GM18519 (cell line): Measurements from ENCODE around the gene DCAF4L1.

Experiments
- ATAC-seq: cut with Tn5 transposase; IDR thresholded peaks from one replicate; pipeline ENCODE4 v1.9.1; 2021; ENCODE audit warnings: mild to moderate bottlenecking, moderate library complexity; ENCODE audit not compliant: unreplicated experiment, low FRiP score

DCAF4L1 gene, protein sequence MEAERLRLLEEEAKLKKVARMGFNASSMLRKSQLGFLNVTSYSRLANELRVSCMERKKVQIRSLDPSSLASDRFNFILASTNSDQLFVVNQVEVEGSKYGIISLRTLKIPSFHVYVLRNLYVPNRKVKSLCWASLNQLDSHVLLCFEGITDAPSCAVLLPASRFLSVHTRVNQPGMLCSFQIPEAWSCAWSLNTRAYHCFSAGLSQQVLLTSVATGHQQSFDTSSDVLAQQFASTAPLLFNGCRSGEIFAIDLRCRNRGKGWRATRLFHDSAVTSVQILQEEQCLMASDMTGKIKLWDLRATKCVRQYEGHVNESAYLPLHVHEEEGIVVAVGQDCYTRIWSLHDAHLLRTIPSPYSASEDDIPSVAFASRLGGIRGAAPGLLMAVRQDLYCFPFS

DNA sequence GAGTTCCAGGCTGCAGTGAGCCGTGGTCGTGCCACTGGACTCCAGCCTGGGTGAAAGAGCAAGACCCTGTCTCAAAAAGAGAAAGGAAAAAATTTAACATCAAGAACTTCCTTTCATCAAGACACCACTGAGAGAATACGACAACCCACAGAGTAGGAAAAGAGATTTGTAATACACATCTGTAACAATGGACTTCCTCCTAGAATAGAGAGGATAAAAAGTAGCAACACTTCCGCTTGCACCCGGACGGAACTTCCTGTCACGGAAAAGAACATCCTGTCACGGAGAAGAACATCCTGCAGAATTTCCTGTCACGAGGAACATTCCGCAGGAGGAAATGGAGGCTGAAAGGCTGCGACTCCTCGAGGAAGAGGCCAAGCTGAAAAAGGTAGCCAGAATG lies at the start of gene DCAF4L1:
Gene DCAF4L1 (plus strand): TSS at position 301 of the 400 bp plus-strand sequence. CDS start 37 bp downstream, at position 338.
- ATAC-seq: no peak

DNA sequence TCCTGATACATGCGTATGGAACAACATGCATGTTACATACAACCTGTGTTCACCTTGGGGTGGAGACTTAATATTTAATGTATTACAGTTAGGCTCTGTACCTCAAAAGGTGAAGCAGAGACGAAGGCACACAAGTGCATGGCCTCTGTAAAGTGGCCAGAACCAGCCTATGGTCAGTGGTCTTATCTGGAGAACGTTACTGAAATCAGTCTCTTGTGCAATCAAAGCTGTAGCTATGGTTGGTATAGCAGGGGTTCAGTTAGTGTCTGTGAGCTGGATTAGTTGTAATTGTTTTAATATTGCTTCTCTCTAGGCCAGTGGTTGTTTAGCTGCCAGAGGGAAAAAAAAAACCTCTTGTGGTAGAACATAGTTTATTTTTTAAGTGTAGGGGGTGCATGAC lies 48.6 kb upstream of the DCAF4L1 start:
- ATAC-seq: no peak

DNA sequence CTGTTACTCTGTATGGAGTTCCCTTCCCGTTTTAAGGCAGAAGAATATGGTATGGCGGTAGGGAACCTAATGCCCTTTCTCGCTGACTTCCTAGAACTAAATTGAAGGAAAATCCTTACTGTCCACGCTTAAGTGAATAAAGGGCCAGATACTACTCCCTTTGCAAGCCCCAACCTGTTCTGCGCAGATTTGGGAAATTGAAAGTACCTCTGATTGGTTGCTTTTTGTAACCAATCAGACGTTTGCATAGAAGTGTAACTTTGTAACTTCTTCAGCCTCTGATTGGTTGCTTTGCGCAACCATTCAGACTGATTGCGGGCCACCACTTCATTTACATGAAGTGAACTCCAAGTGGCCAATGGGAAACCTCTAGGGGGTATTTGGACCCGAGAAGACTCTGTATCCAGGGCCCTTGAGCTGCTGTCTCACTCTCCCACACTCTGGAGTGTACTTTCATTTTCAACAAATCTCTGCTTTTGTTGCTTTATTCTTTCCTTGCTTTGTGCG lies 47.5 kb upstream of the DCAF4L1 start:
- ATAC-seq: no peak

DNA sequence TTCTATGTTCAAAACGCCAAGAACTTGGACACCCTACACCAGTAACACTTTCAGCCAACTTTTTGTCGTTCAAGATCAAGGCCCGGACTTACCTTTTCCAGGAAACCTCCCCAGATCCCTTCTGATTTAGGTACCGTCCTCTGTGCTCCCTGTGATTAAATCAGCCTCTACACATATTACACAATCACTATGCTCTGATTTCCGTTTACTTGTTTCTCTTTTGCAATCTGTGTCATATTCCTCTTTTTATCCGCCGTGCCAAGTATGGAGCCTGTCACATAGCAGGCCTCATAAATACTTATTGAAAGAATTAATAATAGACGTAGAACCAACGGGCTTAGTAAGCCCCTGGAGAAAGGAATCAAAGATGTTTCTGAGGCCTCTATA lies 47.0 kb upstream of the DCAF4L1 start:
- ATAC-seq: no peak

DNA sequence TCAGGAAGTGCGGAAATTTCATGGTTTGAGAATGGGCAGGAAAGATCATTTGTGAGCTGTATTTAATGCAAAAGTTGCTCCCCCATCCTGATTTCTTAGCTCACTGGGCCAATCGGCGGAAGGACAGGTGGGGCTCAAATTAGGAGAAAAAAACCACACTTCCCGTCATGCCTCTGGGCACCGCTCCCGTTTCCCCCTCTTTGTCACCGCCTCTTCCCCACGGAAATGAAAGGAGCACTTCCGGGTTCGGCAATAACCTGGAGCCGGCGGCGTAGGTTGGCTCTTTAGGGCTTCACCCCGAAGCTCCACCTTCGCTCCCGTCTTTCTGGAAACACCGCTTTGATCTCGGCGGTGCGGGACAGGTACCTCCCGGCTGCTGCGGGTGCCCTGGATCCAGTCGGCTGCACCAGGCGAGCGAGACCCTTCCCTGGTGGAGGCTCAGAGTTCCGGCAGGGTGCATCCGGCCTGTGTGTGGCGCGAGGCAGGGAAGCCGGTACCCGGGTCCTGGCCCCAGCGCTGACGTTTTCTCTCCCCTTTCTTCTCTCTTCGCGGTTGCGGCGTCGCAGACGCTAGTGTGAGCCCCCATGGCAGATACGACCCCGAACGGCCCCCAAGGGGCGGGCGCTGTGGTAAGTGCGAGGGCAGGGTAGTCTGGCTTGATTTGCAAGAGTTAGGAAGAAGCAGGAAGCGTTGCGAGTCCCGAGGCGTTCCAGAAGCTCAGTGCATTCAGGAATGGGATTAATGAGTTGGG lies 46.5 kb upstream of the DCAF4L1 start, which contains the start of gene TMEM33:
Gene TMEM33 (plus strand): TSS at position 529 of the 751 bp plus-strand sequence. CDS start 56 bp downstream, at position 585.
- peak; percentile 67 for ATAC-seq

DNA sequence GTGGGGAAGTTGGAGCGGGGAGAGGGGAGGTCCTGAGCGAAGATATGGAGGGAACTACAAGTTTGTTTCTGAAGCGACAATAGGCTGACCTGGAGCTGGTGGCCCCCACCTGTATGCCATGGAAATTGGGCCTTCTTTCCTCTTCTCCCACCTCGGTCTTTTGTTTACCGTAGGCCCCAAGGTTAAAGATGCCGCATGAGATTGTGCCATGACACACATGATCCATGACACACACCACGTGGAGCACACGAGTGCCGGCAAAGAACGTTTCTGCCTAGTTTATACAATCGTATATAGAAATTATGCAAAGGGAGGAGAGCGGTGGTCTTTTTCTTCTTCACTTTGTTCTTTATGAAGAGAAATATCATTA lies 45.9 kb upstream of the DCAF4L1 start:
- ATAC-seq: no peak

DNA sequence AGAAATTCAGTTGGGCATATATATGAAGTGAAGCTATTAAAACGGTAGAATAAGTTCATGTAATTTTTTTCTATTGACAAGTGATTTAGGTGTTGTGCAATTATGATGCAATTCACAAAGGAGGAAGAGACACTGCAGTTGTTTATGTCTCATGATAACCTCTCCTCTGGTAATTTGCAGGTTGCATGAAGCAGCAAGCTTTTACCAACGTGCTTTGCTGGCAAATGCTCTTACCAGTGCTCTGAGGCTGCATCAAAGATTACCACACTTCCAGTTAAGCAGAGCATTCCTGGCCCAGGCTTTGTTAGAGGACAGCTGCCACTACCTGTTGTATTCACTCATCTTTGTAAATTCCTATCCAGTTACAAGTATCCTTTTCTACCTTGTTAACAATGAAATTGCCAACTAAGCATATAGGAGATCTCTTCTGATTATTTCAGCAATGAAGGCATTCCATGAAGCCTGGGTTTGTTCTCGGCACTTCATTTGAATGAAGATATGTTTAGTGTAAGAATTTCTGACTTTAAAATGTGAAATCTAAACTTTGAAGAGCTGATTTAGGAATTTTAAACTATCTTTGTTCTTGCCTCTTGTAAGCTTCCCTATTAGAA lies 42.4 kb upstream of the DCAF4L1 start:
- no peak for ATAC-seq

DNA sequence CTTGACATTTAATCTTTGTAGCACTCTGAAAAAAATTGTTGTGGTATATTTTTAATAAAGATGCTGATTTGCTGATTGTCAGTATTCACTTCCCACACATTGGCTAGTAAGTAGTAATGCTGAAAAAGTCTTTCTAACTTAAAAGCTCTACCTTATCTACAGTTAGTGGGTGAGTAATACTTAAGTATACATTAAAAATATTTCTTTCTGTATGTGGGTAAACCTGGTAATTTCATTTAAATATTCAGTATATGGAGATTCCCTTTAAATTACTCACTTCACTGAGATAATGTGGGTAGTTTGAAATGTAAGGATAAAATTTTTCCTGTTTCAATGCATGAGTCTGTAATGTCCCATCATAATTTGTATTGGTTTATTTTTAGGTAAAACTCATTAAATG lies 40.7 kb upstream of the DCAF4L1 start:
- ATAC-seq: no peak

DNA sequence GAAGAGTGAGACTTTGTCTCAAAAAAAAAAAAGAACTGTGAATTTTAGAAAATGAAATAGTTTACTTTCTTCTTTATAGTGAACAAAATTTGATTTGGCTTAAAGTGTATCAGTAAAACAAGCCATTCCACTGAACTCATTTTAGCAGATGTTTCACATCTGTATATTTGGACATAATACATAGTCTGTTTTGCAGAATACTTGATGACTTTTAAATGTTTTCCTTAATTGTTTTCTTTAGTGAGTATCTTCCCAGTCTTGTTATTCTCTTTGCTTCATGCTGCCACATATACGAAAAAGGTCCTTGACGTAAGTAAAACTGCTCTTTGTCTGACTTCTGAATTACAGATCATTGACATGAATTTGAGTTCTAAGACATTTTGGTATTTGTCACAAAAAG lies 38.0 kb upstream of the DCAF4L1 start:
- ATAC-seq: no peak

DNA sequence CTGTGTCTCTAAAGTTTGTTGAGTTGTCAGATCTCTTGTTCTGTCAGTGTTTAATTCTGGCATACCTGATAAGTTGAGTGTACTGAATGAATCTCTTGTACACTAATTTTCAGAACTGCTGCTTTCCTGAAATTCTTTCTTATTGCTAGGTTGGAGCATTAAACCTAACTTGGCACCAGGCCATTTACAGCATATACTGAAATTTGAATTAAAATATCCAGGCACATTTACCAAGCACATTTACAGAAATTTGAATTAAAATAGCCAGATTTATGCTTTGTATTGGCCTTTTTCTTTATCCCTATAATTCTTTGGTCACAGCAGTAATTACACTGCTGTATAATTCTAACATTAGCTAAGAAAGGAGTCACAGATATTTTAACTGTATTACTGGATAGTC lies 37.5 kb upstream of the DCAF4L1 start:
- no peak for ATAC-seq

DNA sequence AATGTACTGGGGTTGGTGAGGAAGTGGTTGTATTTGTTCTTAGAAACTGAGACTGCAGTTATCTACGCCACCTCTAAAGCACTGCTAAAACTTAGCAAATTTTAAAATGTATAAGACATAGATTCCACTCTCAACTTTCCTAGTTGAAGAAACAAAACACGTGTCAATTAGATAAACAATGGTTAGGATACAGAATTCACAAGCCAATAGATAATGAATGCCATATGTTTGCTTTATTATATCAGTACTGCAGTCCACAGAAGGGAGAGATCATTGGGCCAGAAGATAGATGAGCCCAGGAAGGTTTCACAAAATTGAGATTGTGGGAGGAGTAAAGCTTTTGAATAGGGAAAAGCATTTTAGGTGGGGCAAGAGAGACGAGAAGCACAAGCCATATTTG lies 32.0 kb upstream of the DCAF4L1 start:
- ATAC-seq: no peak

DNA sequence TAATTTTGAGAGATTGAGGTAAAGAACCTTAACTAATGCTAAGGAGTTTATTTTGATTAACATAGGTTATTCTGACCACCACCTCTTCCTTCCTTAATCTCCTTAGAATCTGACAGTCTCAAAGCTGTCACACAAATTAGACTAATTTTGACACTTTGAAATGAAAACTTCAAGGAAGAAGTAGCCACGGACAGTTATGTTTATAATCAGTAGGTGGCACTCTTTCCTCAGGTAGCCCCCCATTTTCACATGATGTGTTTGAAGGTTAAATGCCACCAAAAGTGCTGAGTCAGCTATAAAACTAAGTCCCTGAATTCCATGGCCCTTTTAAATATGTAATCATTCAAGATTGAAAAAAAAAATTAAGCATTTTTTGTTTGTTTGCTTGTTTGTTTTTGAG lies 23.9 kb upstream of the DCAF4L1 start:
- no peak for ATAC-seq

DNA sequence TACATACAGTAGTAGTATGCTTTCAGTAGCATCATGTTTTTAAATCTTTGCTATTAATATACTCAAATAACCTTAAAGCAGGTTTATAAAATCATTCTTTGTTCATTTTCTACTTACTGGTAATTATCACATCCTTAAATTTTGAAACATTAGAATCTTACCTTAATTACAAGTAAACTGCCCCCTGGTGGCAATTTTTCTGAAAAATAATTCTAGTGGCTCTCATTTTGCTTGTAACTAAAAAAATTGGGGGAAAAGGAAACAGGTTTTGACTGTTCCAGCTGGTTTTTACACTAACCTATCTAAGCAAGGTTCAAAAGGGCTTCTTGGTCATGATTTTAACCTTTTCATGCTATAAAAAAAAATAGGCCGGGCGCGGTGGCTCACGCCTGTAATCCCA lies 18.5 kb upstream of the DCAF4L1 start:
- no peak for ATAC-seq

DNA sequence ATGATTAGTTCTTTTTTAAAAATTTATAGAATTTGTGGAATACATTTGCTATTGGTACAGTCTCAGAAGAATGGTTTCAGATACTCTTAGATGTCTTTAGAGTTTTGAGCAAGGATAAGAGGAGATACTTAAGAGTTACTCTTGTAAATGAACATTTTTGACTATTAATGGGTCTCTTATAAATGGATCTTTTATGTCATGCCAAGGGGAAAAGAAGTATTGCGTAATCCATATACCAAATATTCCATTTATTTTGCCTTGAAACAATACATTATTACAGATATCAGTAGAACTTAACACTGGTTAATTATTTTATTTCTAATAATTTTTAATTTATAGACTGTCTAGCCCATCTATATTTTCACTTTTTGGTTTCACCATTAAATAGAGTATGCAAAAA lies 17.2 kb upstream of the DCAF4L1 start:
- no peak for ATAC-seq

DNA sequence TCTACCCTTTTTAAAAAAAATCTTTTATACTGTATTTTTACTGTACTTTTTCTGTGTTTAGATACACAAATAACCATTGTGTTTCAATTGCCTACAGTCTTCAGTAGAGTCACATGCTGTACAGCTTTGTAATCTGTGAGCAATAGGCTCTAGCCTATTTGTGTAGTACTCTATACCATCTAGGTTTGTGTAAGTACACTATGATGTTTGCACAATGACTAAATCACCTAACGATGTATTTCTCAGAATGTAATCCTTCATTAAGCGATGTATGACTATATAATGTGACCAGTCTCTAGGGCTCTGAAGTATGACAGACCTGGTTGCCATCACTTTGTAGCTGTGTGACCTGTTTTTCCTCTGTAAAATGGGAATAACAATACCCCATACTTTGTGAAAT lies 14.2 kb upstream of the DCAF4L1 start:
- ATAC-seq: no peak

DNA sequence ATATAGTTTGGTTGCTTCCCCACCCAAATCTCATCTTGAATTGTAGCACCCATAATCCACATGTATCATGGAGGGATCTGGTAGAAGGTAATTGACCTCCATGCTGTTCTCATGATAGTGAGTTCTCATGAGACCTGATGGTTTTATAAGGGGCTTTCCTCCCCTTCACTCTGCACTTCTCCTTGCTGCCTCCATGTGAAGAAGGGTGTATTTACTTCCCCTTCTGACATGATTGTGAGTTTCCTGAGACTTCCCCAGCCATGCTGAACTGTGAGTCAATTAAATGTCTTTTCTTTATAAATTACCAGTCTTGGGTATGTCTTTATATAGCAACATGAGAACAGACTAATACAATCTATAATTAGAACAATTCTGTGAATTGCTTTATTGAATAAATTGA lies 11.9 kb upstream of the DCAF4L1 start:
- ATAC-seq: no peak

DNA sequence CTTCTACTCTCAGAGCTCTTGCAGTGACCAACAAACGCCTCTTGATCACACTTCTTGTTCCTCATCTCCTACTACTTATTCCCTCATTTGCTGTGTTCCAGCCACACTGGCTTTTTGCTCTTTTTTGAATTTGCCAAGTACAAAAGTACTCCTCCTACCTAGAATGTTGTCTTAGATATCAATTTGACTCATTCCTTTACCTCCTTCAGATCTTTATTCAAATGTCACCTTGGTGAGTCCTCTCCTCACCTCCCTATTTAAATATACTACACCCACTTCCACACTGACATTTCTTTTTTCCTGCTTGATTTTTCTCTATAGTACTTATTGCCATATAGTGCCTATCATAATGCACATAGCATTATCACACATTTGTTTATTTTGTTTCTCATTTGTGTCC lies 6.2 kb upstream of the DCAF4L1 start:
- ATAC-seq: no peak

DNA sequence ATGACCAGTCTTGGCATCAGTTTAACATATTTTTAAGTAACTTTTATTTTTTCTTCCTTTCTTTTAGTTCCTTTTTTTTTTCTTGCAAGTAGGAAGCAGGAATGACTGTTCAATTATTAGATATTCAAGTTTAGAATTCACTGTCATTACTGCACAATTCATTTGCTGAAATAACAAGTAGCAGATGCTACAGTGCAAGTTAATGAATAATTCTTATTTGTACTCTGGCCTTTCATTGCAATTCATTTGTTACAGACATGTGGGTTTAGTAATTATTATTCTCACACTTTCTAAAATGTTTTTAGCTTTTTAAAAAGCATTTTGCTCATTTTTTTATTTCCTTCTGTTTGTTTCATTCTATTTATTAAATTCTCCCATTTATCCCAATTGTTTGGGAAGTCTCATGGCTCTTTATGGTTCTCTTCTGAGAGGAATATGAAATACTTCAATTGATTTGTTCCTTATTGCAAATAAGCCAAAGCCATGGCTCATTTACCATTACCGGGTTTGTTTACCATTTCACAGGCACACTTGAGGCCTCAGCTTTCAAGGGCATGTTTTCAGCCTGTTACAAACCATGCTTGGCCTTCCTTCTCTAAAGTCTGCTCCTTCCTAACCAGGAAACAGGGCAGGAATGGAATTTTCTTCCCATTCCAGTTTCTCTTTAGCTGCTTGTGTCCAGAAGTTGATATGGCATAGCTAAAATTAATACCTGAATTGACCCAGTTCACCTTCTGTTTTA lies 4.6 kb upstream of the DCAF4L1 start:
- no peak for ATAC-seq

DNA sequence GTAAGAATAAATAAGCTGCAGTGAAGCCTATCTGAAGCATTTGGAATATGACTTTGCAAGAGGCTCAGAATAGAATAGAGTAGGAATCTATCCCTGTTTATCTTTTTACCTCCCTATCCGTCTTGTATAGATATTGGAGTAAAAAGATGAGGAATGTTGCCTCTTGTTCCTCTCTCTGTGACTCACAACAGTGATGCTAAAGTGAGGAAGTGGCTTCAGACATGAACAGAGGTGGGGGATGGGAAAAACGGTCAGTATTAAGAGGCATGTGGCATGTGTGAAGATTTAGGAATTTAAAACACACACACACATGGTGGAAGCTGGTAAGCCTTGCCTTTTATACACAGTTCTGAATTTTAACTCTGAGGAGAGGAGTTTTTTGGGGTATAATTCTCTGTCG lies 3.8 kb upstream of the DCAF4L1 start:
- ATAC-seq: no peak

DNA sequence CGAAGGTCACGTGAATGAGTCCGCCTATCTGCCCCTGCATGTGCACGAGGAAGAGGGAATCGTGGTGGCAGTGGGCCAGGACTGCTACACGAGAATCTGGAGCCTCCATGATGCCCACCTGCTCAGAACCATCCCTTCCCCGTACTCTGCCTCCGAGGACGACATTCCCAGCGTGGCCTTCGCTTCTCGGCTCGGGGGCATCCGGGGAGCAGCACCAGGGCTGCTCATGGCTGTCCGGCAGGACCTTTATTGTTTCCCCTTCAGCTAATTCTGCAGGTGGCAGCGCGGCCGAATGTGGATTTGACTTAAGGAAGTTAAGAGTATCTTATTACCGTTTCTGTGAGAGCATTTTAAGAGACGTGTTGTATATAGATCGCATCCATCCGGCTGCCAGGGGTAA lies 1.2 kb downstream of the DCAF4L1 start:
- ATAC-seq: no peak

DNA sequence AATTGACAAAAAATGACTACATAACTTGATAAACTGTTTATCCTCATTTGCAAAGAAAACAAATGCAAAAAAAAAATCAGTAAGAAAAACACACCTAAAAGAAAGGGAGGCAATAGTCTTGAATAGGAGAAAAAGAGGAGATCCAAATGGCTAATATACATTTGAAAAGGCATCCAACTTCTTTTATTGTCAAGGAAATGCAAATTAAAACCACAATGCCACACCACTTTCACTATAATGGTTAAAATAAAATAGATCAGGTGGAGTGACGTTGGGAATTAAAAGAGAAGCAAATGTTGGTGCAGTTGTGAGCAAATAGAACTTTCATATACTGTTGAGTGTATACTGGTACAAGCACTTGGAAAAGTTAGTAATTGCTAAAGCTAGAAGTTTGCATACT lies 3.6 kb downstream of the DCAF4L1 start:
- ATAC-seq: no peak
